ENCODE results near the gene CBFA2T2. TPM values are rescaled to one million over a fixed set of nuclear protein-coding genes. Genes with fewer than 3 reads are reported as not detected.
"Not testable (repeated sequence)": the region's sequence is repeated elsewhere in the genome, so short reads cannot be mapped to it uniquely, and the experiment has no call there.

CBFA2T2 gene
- total RNA-seq, 3 donors from 2014 or later (not counting 1 experiment from before 2014, with no cell fraction given) = 16.5 to 27.5 (median 18.5) TPM

DNA sequence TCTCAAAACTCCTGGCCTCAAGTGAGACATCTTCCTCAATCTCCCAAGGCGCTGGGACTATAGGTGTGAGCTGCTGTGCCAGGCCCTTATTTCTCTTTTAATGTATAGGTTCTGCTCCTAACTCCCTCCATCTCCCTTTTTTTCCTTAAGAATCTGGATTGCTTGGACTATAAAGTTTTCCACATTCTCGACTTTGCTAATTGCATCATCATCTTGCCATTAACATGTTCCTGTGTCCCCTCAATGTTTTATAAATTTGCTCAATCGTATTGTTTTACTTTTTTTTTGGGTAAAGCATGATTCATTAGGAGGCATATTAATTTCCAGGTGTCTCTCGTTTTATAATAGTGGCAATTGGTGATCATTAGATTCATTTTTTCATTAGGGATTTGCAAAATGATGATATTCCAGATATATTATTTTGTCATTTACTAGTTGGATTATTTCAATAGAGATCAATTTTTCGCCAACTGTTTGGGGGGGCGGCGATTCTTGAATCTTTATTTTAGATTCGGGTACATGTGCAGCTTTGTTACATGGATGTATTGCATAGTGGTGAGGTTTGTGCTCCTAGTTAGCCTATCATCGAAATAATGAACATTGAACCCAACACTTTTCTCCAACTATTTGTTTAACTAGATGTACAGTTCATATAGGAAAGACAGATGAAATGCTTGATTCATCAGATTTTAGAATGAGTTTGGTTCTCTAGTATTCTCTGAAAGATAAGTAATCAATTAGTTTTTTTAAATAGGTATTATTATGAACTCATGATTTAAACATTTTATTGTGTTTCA is 68.7 kb downstream of the CBFA2T2 start:
- WGBS (ENCODE audit: insufficient coverage) = 100% methylated on average over 8 of the region's 9 CpGs
- Histone ChIP-seq H3K27ac (ENCODE audit: low read length) (no peak overlapping the region), H3K4me3 (ENCODE audit: low read length) (no peak overlapping the region), H3K36me3 (ENCODE audit: control insufficient read depth, insufficient read depth, low read length) (peaks cover 5% of the 10 kb centered on the region), H3K9me3 (ENCODE audit: control insufficient read depth, insufficient read depth, low read length) (no peaks in the 10 kb centered on the region), H3K27me3 (ENCODE audit: control insufficient read depth, insufficient read depth, low read length) (no peaks in the 10 kb centered on the region), H3K4me1 (ENCODE audit: control insufficient read depth, insufficient read depth, low read length) (peaks cover 11% of the 10 kb centered on the region)
- no peaks in the 10 kb centered on the region for H3K27me3 Mint-ChIP-seq (ENCODE audit: low read depth in 2 of 2)
- peaks cover 11 to 16% of the 10 kb centered on the region in 2 donors for H3K4me1 Mint-ChIP-seq
- peaks cover 7% of the 10 kb centered on the region for H3K36me3 Mint-ChIP-seq
- H3K27ac Mint-ChIP-seq = peak overlapping the region; percentile 11 to 43
- DNase-seq (no peak), ATAC-seq (no peak)
- no peaks in the 10 kb centered on the region for H3K9me3 Mint-ChIP-seq
- H3K4me3 Mint-ChIP-seq = no peak overlapping the region
- intact Hi-C loops (cut with micrococcal nuclease) = no loop called here
- TF ChIP-seq, protein P1, sequence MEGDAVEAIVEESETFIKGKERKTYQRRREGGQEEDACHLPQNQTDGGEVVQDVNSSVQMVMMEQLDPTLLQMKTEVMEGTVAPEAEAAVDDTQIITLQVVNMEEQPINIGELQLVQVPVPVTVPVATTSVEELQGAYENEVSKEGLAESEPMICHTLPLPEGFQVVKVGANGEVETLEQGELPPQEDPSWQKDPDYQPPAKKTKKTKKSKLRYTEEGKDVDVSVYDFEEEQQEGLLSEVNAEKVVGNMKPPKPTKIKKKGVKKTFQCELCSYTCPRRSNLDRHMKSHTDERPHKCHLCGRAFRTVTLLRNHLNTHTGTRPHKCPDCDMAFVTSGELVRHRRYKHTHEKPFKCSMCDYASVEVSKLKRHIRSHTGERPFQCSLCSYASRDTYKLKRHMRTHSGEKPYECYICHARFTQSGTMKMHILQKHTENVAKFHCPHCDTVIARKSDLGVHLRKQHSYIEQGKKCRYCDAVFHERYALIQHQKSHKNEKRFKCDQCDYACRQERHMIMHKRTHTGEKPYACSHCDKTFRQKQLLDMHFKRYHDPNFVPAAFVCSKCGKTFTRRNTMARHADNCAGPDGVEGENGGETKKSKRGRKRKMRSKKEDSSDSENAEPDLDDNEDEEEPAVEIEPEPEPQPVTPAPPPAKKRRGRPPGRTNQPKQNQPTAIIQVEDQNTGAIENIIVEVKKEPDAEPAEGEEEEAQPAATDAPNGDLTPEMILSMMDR (IDR thresholded peaks at IDR 0.05) = no peak

DNA sequence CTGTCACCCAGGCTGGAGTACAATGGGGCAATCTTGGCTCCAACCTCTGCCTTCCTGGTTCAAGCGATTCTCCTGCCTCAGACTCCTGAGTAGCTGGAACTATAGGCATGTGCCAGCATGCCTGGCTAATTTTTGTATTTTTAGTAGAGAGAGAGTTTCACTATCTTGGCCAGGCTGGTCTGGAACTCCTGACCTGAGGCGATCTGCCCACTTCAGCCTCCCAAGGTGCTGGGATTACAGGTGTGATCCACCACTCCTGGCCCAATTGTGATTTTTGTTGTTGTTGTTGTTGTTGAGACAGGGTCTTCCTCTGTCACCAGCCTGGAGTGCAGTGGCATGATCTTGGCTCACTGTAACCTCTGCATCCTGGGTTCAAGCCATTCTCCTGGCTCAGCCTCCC is 69.3 kb downstream of the CBFA2T2 start:
- H3K4me3 ChIP-seq (ENCODE audit: low read length) = no peak overlapping the region
- Mint-ChIP-seq H3K4me3 (no peak overlapping the region), H3K9me3 (no peaks in the 10 kb centered on the region), H3K27ac (no peak overlapping the region), H3K4me1 (peaks cover 11 to 16% of the 10 kb centered on the region in 2 donors), H3K36me3 (peaks cover 7% of the 10 kb centered on the region), H3K27me3 (ENCODE audit: low read depth in 2 of 2) (no peaks in the 10 kb centered on the region)
- DNase-seq = no peak
- 100% methylated on average over 2 of the region's 2 CpGs for WGBS (ENCODE audit: insufficient coverage)
- H3K9me3 ChIP-seq (ENCODE audit: control insufficient read depth, insufficient read depth, low read length) = no peaks in the 10 kb centered on the region
- H3K4me1 ChIP-seq (ENCODE audit: control insufficient read depth, insufficient read depth, low read length) = peaks cover 9% of the 10 kb centered on the region
- H3K27ac ChIP-seq (ENCODE audit: low read length) = no peak overlapping the region
- peaks cover 5% of the 10 kb centered on the region for H3K36me3 ChIP-seq (ENCODE audit: control insufficient read depth, insufficient read depth, low read length)
- no peaks in the 10 kb centered on the region for H3K27me3 ChIP-seq (ENCODE audit: control insufficient read depth, insufficient read depth, low read length)
- no peak for ATAC-seq
- intact Hi-C loops (cut with micrococcal nuclease) = no loop called here
- TF ChIP-seq, protein P1 (IDR thresholded peaks at IDR 0.05) = no peak

DNA sequence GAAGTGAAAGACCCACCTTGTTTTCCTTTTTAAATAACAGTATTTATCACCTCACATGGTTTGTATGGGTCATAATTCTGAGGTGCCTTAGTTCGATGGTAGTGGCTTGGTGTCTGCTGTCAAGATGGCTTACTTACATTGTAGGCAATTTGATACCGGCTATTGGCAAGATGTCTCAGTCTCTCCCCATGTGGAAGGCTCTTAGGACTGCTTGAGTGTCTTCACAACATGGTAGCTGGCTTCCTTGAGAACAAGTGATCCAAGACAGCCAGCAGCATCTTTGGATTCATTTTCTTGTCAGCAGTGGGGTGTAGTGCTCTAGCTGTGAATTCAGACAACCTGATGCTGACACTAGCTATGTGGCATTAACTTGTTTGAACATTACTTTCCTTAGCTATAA is 70.1 kb downstream of the CBFA2T2 start:
- 96% methylated on average over 2 of the region's 2 CpGs for WGBS (ENCODE audit: insufficient coverage)
- H3K9me3 Mint-ChIP-seq = no peaks in the 10 kb centered on the region
- peaks cover 7% of the 10 kb centered on the region for H3K36me3 Mint-ChIP-seq
- Histone ChIP-seq H3K4me1 (ENCODE audit: control insufficient read depth, insufficient read depth, low read length) (peaks cover 4% of the 10 kb centered on the region), H3K36me3 (ENCODE audit: control insufficient read depth, insufficient read depth, low read length) (peaks cover 5% of the 10 kb centered on the region), H3K9me3 (ENCODE audit: control insufficient read depth, insufficient read depth, low read length) (no peaks in the 10 kb centered on the region), H3K4me3 (ENCODE audit: low read length) (no peak overlapping the region), H3K27me3 (ENCODE audit: control insufficient read depth, insufficient read depth, low read length) (no peaks in the 10 kb centered on the region), H3K27ac (ENCODE audit: low read length) (no peak overlapping the region)
- no peaks in the 10 kb centered on the region for H3K27me3 Mint-ChIP-seq (ENCODE audit: low read depth in 2 of 2)
- no peak overlapping the region for H3K4me3 Mint-ChIP-seq
- intact Hi-C loops (cut with micrococcal nuclease) = no loop called here
- H3K27ac Mint-ChIP-seq = no peak overlapping the region
- peaks cover 13 to 15% of the 10 kb centered on the region in 2 donors for H3K4me1 Mint-ChIP-seq
- TF ChIP-seq, protein P1 (IDR thresholded peaks at IDR 0.05) = no peak
- DNase-seq (no peak), ATAC-seq (no peak)

DNA sequence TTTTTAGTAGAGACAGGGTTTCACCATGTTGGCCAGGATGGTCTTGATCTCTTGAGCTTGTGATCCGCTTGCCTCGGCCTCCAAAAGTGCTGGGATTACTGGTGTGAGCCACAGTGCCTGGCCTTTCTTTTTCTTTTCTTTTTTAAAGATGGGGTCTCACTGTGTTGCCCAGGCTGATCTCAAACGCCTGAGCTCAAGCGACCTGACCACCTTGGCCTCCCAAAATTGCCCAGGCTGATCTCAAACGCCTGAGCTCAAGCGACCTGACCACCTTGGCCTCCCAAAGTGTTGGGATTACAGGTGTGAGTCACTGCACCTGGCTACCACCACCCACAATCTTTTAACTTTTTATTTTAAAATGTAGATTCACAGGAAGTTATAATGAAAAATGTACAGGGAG is 71.2 kb downstream of the CBFA2T2 start:
- H3K9me3 Mint-ChIP-seq; H3K27me3 ChIP-seq (ENCODE audit: control insufficient read depth, insufficient read depth, low read length); intact Hi-C loops (cut with micrococcal nuclease); ATAC-seq; H3K4me3 Mint-ChIP-seq; H3K4me1 Mint-ChIP-seq; H3K4me3 ChIP-seq (ENCODE audit: low read length); H3K27ac ChIP-seq (ENCODE audit: low read length); H3K27ac Mint-ChIP-seq; H3K4me1 ChIP-seq (ENCODE audit: control insufficient read depth, insufficient read depth, low read length); H3K9me3 ChIP-seq (ENCODE audit: control insufficient read depth, insufficient read depth, low read length); H3K36me3 ChIP-seq (ENCODE audit: control insufficient read depth, insufficient read depth, low read length); H3K36me3 Mint-ChIP-seq; H3K27me3 Mint-ChIP-seq (ENCODE audit: low read depth in 2 of 2); DNase-seq: not testable (repeated sequence)
- WGBS (ENCODE audit: insufficient coverage) = 93% methylated on average over 6 of the region's 6 CpGs
